T1000 (cell line): ENCODE results near the gene ZSCAN1.
"Not testable (repeated sequence)": the region's sequence is repeated elsewhere in the genome, so short reads cannot be mapped to it uniquely, and the experiment has no call there.

Experiments
- DNase-seq: peaks from one replicate; lab custom pipeline; 2025; ENCODE audit warnings: mixed read lengths; lab: John Stamatoyannopoulos, UW

The ZSCAN1 gene, protein sequence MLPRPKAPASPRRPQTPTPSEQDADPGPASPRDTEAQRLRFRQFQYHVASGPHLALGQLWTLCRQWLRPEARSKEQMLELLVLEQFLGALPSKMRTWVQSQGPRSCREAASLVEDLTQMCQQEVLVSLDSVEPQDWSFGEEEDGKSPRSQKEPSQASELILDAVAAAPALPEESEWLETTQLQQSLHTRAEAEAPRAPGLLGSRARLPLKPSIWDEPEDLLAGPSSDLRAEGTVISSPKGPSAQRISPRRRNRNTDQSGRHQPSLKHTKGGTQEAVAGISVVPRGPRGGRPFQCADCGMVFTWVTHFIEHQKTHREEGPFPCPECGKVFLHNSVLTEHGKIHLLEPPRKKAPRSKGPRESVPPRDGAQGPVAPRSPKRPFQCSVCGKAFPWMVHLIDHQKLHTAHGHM

DNA sequence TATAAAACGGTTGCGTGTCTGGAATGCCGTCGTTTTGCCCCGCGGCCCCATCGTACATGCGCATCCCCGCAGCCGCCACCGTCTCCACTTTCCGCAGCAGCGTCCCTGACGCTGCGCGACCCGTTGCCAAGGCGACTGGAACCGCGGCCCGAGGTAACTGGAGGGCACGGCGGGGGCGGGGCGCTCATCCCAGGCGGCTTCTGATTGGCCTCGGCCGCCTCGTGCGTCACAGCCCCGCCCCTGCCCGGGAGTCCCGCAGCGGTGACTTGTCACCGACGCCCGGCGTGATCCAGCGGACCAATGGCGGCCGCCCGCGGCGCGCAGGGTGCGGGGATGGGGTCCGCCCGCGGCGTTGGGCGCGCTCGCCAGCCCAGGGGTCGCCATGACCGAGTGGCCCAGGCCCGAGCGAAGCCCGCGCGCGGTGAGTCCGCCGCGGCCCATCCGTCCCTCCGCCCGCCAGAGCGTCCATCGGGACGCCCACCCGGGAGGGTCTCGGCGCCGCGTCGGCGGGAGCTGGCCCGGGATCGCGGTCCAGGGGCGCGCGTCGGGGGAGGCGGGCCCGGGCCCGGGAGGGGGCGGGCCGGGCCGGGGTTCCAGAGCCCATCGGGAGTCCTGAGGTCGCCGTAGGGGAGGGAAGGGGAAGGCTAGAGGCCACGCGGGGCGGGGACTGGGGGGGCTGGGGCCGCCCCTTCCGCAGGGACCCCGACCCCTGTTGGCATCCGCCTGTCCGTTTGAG lies at the start of gene ZSCAN1:
Gene ZSCAN1 (plus strand): TSS at position 285 of the 736 bp plus-strand sequence. CDS start 3,812 bp downstream, outside the sequence.
- DNase-seq: peak; percentile 92

DNA sequence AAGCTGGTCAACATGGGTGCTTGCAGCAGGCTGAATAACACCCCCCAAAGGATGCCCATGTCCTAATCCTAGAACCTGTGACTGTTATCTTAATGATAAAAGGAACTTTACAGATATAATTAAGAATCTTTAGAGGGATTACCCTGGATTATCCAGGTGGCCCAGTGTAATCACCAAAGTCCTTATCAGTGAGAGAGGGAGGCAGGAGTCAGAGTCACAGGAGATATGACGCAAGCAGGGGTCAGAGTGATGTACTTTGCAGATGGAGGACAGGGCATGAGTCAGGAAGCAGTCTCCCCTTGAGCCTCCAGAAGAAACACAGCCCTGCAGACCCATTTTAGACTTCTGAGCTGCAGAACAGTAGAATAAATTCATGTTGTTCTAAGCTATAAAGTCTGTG lies 41.0 kb upstream of the ZSCAN1 start:
- no peak for DNase-seq

DNA sequence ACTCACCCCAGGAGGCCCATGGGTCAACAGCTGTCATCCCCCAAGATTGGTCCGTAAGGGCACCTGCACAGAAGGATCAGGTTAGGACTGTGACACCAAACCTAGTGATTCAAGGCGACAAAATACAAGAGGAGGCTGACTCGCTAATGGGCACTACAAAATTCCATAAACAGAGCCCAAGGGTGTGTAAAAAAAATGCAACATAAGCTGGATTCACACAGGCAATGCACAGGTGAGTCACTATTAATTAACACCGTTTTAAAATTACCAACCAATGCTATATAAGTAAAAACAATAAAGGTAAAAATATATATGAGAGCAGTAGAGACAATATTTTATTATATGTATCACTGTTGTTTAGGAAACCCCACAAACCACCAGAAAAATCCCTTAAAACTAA lies 33.1 kb upstream of the ZSCAN1 start:
- DNase-seq: no peak

DNA sequence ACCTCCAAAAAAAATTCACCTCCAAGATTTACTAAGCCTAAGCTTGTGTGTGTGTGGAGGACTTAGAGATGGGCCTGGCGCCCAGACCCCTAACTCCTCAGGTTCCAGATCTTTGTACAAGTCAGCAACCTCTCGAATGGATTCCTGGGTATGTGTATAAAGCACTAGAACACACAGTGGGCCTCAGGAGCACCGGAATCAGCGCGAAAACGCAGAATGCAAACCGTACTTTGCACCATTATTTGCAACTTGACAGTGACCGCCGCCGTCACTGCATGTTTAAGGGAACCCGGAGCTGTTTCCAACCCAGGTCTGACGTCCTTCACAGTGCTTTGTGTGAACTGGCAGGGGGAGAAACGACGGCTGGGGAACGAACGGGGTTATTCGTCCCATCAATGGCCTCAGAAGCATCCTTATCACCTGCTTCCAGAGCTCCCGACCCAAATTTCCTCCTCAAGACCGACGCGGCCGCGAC lies 31.9 kb upstream of the ZSCAN1 start:
- DNase-seq: peak; percentile 1

DNA sequence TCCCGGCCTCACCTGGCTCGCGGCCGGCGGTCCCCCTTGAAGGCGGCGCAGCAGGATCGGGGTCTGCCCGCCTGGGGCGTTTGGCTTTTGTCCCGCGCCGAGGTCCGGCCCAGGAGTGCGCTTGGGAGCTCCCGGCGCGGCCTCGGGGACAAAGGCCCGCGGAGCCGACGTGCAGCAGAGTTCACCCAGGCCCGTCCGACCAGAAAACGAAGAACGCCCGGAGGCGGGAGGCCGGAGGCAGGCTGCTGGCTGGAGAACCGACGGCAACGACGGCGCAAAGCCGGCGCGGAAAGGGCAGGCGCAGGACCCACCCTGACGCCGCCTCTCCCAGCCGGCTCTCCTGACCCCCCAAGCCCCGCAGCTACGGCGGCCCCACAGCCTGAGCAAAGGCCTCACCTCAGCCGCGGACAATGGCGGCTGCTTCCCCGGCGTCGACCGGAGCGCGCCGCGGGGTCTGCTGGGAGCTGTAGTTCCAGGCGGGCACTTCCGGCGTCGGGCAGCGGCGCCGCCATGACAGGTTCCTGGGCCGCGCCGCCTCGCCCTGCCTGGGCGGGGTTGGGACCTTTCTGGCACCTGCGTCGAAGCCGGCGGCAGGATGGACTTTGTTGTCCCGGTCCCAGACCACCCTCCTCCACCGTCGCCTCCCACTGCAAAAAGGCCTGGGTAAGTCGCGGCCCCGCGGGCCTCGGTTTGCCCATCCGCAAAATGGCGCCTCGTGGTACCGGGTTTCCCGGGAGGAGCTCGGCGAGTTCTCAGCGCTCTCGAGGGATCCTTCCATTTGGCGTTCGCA lies 31.2 kb upstream of the ZSCAN1 start, which contains the start of gene ZNF606:
Gene ZNF606 (minus strand): TSS at position 437 of the 790 bp plus-strand sequence. CDS start 1,501 bp downstream, outside the sequence.
- DNase-seq: peak; percentile 70

DNA sequence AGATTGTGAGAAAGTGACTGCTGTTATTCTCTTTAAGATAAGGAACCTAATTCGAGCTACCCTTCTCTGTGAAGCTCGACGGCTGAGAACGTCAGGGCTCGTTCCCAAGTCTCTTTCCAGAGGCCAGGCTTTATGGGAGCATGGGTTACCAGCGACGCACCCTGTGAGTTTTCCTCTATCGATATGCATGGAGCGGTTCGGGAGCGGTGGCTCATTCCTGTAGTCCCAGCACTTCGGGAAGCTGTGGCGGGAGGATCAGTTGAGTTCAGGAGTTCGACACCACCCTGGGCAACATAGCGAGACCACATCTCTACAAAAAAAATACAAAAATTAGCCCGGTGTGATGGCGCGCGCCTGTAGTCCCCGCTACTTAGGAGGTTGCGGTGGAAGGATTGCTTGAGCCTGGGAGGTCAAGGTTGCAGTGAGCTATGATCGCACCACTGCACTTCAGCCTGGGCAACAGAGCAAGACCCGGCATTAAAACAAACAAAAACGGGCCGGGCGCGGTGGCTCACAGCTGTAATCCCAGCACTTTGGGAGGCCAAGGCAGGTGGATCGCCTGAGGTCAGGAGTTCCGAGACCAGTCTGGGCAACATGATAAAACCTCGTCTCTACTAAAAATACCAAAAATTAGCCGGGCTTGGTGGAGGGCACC lies 30.5 kb upstream of the ZSCAN1 start:
- no peak for DNase-seq

DNA sequence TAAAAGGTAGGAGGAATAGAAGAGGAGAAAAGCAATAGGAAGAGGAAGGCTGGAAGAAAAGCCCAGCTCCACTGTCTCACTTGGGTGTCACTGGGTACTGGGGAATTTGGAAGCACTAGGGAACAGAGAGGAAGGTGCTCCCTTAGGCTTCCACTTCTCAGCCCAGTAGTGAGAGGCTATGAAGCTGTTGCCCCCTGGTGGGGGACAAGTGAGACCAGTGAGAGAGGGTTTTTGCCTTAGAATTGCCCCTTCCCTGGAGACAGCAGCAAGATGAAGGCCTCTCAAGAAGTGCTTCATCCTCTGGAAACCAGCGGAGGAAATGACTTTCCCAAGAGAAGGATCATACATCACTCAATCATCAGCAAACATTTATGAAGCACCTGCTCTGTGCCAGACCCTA lies 26.5 kb upstream of the ZSCAN1 start:
- no peak for DNase-seq

DNA sequence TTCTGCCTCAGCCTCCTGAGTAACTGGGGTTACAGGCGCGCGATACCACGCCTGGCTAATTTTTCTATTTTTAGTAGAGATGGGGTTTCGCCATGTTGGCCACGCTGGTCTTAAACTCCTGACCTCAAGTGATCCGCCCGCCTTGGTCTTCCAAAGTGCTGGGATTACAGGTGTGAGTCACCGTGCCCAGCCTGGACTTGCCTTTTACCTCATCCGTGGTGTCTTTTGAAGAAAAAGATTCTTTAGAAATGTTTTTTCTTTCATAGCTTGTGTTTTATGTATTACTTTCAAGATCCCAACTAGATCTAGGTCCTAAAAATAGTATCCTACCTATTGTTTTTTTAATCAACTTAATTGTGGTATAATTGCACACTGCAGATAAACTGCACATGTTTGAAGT lies 24.9 kb upstream of the ZSCAN1 start:
- DNase-seq: not testable (repeated sequence)

DNA sequence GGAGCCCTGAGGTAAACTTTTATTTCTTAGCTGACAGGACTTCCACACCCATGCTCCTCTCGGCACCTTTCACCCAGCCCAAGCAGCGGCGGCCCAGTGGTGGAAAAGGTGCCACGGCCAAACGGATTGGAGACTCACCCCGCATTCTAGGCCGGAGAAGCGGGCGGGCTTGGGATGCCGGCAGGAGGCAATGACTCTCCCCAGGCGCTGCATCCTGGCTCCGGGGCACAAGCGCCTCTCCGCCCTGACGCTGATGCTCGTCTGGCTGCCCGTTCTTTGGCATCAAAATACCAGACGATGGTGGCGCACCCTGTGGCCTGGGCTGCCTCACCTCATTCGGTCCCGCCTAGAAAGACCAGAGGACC lies 24.5 kb upstream of the ZSCAN1 start:
- DNase-seq: no peak

DNA sequence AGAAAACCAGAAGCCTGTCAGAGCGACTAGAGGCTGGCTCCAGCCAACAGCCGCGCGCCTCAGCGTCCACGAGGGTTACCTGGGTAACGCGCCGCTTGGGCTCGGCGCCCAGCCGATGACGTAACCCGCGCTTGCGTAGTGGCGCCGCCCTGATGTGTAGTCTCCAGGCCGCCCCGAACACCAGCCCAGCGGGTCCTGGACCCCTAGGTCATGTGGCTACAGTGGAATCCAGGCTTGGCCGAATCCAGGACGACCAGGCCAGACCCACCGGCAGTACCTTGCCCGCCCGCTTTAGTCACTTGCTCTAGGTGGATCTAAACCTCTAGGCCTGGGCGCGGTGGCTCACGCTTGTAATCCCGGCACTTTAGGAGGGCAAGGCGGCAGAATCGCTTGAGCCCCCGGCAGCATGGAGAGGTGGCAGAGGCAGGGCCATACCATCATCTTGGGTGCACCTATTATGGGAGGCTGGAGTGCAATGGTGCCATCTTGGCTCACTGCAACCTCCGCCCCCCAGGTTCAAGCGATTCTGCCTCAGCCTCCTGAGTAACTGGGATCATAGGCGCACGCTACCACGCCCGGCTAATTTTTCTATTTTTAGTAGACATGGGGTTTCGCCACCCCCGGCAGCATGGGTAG lies 24.0 kb upstream of the ZSCAN1 start:
- peak; percentile 76 for DNase-seq

DNA sequence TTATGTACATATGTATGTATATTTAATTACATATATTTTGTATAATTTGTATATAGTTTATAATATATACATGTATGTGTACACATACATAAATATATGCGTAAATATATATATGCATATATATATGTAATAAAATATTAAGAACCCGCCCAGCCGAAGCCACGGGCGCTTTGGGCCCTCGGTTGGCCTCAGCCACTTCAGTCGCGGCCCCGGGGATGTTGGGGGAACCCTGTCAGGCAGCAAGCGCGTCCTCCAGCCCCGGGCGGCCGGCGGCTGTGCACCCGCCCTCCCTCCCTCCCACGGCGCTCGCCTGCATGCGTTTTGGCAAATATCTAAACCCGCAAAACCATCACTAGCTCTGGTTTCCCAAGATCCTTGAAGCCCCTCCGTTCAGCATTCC lies 23.3 kb upstream of the ZSCAN1 start:
- no peak for DNase-seq

DNA sequence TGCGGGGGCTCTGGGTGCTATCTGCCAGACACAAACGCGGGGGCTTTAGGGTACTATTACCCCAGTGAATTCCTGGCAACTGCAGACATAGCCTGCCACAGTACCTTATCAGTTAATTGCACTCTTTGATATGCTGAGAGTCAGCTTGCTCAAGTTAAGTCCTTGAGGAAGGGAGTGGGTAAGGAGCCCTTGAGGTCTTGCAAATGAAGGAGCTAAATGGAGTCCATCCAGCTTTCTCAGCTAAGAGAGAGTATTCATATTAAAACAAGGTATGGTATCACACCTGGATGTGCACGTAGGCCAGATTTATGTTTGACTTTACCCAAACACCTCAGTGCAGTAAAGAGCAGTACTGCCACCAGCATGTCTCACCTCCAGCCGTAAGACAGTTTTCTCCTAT lies 19.7 kb upstream of the ZSCAN1 start:
- DNase-seq: no peak

DNA sequence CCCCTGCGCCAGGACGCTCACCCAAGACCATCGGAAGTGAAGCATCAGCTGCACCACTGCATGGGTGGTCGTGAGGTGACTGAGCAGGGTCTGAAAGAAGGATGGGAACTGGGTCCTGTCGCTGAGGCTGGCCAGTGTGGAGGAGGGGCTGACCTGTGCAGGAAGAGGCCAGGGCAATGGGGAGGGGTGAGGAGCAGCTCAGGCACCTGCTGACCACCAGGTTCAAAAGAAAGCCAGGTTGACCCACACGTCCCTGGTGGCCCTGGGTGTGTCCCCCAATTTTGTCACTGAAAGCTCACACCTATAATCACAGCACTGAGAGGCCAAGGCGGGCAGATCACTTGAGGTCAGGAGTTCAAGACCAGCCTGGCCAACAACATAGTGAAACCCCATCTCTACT lies 13.7 kb upstream of the ZSCAN1 start:
- no peak for DNase-seq

DNA sequence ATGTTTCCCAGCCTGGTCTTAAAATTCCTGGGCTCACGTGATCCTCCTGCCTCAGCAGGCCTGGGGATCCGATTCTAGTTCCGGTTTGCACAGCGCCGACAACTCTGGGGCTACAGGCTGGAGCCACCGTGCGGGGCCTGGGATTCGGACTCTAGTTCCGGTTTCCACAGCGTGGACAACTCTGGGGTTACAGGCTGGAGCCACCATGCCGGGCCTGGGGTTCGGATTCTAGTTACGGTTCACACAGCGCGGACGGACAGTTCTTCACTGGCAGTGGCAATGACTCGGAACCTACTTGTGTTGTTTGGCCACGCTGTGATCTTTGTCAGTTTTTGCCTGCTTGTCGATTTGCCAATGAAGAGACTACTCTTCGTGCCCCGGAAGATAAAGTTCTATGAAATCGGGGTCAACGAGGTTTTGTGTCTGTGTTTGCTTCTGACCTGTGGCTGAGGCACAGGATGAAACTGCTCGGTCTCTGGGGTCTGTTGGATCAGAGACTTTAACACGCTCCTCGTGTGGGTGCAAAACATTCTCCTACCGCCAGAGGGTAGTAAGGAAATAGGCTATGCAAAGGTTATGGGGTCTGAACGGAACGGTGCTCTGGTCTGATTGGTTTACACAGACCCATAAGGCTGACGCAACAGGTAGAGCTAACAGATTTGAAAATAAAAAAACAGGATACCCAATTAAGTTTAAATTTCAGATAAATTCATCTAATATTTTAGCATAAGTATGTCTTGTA lies 12.1 kb upstream of the ZSCAN1 start:
- peak; percentile 69 for DNase-seq

DNA sequence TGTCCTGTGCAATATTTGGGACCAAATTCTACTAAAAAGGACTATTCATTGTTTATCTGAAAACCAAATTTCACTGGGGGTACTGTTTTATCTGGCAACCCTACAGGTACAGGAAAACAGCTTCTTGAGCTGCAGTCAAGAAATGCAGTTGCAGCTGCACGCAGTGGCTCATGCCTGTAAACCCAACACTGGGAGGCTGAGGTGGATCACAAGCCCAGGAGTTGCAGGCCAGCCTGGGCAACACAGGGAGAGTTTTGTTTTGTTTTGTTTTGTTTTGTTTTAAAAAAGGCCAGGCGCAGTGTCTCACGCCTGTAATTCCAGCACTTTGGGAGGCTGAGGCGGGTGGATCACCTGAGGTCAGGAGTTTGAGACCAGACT lies 11.6 kb upstream of the ZSCAN1 start:
- DNase-seq: no peak

DNA sequence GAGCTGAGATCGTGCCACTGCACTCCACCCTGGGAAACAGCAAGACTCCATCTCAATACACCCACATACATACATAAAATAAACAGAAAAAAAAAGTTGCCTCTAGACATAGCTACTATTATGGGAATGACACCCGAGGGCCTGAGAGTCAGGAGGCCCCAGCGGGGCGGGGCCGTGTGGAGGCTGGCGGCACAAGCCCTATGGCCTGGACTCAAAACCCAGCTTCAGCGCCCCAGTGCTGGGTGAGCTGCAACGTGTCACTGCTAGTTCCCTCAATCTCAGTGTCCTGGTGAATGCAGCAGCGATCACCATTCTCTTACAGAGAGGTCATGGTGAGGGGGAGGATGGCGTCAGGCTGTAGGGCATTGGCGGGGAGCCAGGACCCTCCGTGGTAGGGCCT lies 9.2 kb upstream of the ZSCAN1 start:
- DNase-seq: no peak

DNA sequence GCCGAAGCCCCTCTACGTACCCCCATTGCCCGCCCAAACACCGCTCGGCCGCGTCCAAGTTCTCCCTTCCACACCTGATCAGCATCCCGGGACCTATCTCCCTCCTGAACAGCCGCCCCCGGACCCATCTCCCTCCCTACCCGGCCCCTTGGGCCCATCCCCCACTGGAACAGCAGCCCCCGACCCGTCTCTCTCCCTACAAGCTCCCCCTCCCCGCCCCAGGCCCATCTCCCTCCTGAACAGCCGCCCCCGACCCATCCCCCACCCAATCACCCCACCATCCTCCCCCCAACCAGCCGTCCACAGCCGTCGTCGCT lies 610 bp downstream of the ZSCAN1 start:
- DNase-seq: no peak

DNA sequence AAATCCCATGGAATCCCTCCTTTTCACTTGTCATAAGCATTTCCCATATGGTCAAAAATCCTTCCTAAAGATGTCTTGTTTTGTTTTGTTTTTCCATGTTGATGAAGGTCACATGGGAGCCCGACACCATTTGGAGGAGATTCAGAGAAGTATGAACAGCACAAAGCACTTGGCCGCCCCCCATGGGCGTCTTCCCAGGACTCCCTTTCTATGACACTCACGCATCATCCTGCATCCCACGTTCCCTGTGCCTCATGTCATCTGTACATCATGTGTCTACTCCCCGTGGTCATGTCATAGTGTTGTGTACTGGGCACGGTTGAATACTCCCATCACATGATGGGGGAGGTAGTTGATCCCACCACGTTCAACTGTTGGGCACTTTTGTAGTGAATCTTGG lies 2.0 kb downstream of the ZSCAN1 start:
- no peak for DNase-seq

DNA sequence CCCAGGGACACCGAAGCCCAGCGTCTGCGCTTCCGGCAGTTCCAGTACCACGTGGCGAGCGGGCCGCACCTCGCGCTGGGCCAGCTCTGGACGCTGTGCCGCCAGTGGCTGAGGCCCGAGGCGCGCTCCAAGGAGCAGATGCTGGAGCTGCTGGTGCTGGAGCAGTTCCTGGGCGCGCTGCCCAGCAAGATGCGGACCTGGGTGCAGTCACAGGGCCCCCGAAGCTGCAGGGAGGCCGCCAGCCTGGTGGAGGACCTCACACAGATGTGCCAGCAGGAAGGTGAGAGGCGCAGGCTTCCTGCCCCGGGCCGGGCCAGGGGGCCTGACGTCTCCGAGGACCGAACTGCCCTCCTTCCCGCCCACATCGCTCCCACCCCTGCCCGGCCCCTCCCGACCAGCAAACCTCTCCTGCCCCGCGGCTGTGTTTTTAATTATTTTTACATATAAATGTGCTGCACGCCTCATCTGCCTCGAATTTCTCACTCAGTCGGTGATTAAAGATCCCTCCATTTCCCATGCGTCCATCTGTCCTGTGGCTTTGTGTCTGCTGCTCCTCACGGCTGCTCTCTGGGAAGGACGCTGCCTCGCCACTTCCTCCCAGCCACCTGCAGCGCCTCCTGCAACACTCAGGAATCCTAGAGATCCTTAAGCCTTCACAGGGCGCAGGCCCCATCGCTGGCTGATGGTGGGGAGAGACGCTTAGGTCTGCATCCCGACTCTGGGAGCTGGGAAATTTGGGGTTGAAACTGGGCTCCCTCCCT lies 4.3 kb downstream of the ZSCAN1 start:
- DNase-seq: no peak

DNA sequence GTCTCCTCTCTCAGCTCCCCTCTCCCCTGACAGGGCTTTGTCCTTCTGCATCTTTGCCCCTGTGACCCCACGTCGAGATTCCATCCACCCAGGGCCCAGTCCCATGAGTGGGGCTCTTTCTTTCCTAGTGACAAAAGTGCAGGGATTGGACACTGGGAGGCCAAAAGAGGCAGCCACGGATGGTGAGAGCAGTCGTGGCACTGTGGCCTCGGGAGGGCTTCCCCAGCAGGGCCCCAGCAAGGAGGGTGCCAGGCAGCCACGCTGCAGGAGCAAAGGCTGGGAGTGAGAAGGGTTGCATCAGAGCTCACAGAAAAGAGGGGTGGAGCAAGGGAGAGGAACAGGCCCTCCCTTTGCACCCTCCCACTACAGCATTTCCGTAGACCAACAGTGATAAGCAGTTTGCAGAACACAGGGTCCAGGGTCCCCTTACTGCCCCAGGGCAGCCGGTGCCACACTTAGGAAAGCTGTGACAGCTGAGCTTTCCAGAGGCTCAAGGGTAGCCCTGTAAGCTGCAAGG lies 4.9 kb downstream of the ZSCAN1 start:
- DNase-seq: no peak
